H9 (cell line): ENCODE measurements around the gene CD28. TPM values are rescaled to one million over a fixed set of nuclear protein-coding genes. Genes with fewer than 3 reads are reported as not detected.

Source experiments
- DNase-seq: peaks from one replicate; pipeline ENCODE4 v3.0.0-alpha.2; 2017
- H2AFZ ChIP-seq: one replicate; pipeline ENCODE4 v1.6.1; 2013; ENCODE audit warnings: mild to moderate bottlenecking, low read length, control low read depth, moderate library complexity
- H2AK5ac ChIP-seq: 2 replicates; pipeline ENCODE4 v1.6.1; 2013; ENCODE audit warnings: low read length, control low read depth, mixed read lengths; ENCODE audit not compliant: insufficient read length
- H2BK120ac ChIP-seq: one replicate; pipeline ENCODE4 v1.6.1; 2013; ENCODE audit warnings: low read depth, mild to moderate bottlenecking, low read length, control low read depth, inconsistent platforms; ENCODE audit not compliant: poor library complexity, severe bottlenecking
- H2BK12ac ChIP-seq: 2 replicates; pipeline ENCODE4 v1.6.1; 2013; ENCODE audit warnings: low read length, control low read depth, mixed read lengths, low read depth; ENCODE audit not compliant: insufficient read length
- H2BK15ac ChIP-seq: 2 replicates; pipeline ENCODE4 v1.6.1; 2013; ENCODE audit warnings: low read depth, low read length, control low read depth
- H2BK20ac ChIP-seq: one replicate; pipeline ENCODE4 v1.6.1; 2013; ENCODE audit warnings: low read depth, mild to moderate bottlenecking, low read length, control low read depth, inconsistent platforms; ENCODE audit not compliant: poor library complexity, severe bottlenecking
- H2BK5ac ChIP-seq: 2 replicates; pipeline ENCODE4 v1.6.1; 2013; ENCODE audit warnings: low read length, control low read depth, mixed read lengths; ENCODE audit not compliant: insufficient read length
- H3K14ac ChIP-seq: 2 replicates; pipeline ENCODE4 v1.6.1; 2013; ENCODE audit warnings: low read length, control low read depth; ENCODE audit not compliant: insufficient read depth
- H3K18ac ChIP-seq: 2 replicates; pipeline ENCODE4 v1.6.1; 2013; ENCODE audit warnings: low read depth, mild to moderate bottlenecking, mixed read lengths, low read length, control low read depth; ENCODE audit not compliant: insufficient read length
- H3K23ac ChIP-seq: 2 replicates; pipeline ENCODE4 v1.6.1; 2013; ENCODE audit warnings: low read length, control low read depth, mixed read lengths, low read depth; ENCODE audit not compliant: insufficient read length
- H3K23me2 ChIP-seq: 2 replicates; pipeline ENCODE4 v1.6.1; 2013; ENCODE audit warnings: low read depth, mild to moderate bottlenecking, mixed read lengths, low read length, control low read depth; ENCODE audit not compliant: insufficient read length, poor library complexity, severe bottlenecking
- H3K27ac ChIP-seq: 2 replicates; pipeline ENCODE4 v1.5.1; 2013; ENCODE audit warnings: low read length, control low read depth, mixed read lengths, low read depth; ENCODE audit not compliant: insufficient read length
- H3K27me3 ChIP-seq: 2 replicates; pipeline ENCODE4 v1.6.1; 2013; ENCODE audit warnings: low read length, control low read depth, inconsistent platforms; ENCODE audit not compliant: insufficient read depth
- H3K4ac ChIP-seq: 2 replicates; pipeline ENCODE4 v1.6.1; 2013; ENCODE audit warnings: low read depth, mild to moderate bottlenecking, control low read depth, inconsistent platforms, low read length, moderate library complexity
- H3K4me1 ChIP-seq: 2 replicates; pipeline ENCODE4 v1.6.1; 2013; ENCODE audit warnings: low read length, control low read depth, inconsistent platforms; ENCODE audit not compliant: insufficient read depth
- H3K4me2 ChIP-seq: 2 replicates; pipeline ENCODE4 v1.6.1; 2013; ENCODE audit warnings: low read length, control low read depth, mixed read lengths; ENCODE audit not compliant: insufficient read length, insufficient read depth
- H3K56ac ChIP-seq: 2 replicates; pipeline ENCODE4 v1.6.1; 2013; ENCODE audit warnings: low read depth, mild to moderate bottlenecking, mixed read lengths, low read length, control low read depth; ENCODE audit not compliant: insufficient read length
- H3K79me1 ChIP-seq: 2 replicates; pipeline ENCODE4 v1.6.1; 2013; ENCODE audit warnings: low read depth, mild to moderate bottlenecking, moderate library complexity, low read length, control low read depth, inconsistent platforms; ENCODE audit not compliant: insufficient read depth, poor library complexity, severe bottlenecking
- H3K79me2 ChIP-seq: 2 replicates; pipeline ENCODE4 v1.6.1; 2013; ENCODE audit warnings: low read length, control low read depth, inconsistent platforms; ENCODE audit not compliant: insufficient read depth
- H3K9ac ChIP-seq: 2 replicates; pipeline ENCODE4 v1.6.1; 2013; ENCODE audit warnings: low read length, control low read depth, mixed read lengths; ENCODE audit not compliant: insufficient read length; ENCODE audit errors: extremely low read depth
- H3K9me3 ChIP-seq: one replicate; pipeline ENCODE4 v1.6.1; 2013; ENCODE audit warnings: low read depth, low read length, inconsistent platforms; ENCODE audit not compliant: control insufficient read depth
- H3T11ph ChIP-seq: one replicate; pipeline ENCODE4 v1.6.1; 2013; ENCODE audit warnings: mild to moderate bottlenecking, low read length, control low read depth, inconsistent platforms
- H4K20me1 ChIP-seq: one replicate; pipeline ENCODE4 v1.6.1; 2013; ENCODE audit not compliant: control insufficient read depth, insufficient read length, insufficient read depth
- H4K5ac ChIP-seq: 2 replicates; pipeline ENCODE4 v1.6.1; 2013; ENCODE audit warnings: low read depth, mild to moderate bottlenecking, mixed read lengths, low read length, control low read depth; ENCODE audit not compliant: insufficient read length
- H4K8ac ChIP-seq: replicated peaks from 2 replicates; pipeline ENCODE4 v1.6.1; 2013; ENCODE audit warnings: low read length, control low read depth, mixed read lengths, low read depth; ENCODE audit not compliant: insufficient read length
- H4K91ac ChIP-seq: 2 replicates; pipeline ENCODE4 v1.6.1; 2013; ENCODE audit warnings: low read depth, mild to moderate bottlenecking, moderate library complexity, mixed read lengths, low read length, control low read depth; ENCODE audit not compliant: insufficient read length
- H3K27ac Mint-ChIP-seq, 3 experiments: 2 replicates in 2 of 3; 3 replicates in 1 of 3; pipeline ENCODE4 v1.8.0; 2020 to 2021; ENCODE audit warnings: mixed read lengths in 3 of 3, mild to moderate bottlenecking in 1 of 3, moderate library complexity in 1 of 3
- H3K27me3 Mint-ChIP-seq: 2 replicates; pipeline ENCODE4 v1.8.0; 2021; ENCODE audit warnings: low read depth, mild to moderate bottlenecking, moderate library complexity, mixed read lengths
- H3K36me3 Mint-ChIP-seq, 3 experiments: 2 replicates in 2 of 3; 3 replicates in 1 of 3; pipeline ENCODE4 v1.8.0; 2020 to 2021; ENCODE audit warnings: low read depth in 3 of 3, mixed read lengths in 3 of 3; ENCODE audit not compliant: insufficient read depth in 1 of 3
- H3K4me1 Mint-ChIP-seq, 2 experiments: 2 replicates each; pipeline ENCODE4 v1.8.0; 2020; ENCODE audit warnings: mixed read lengths in 2 of 2
- H3K4me3 Mint-ChIP-seq, 2 experiments: 2 replicates in 1 of 2; 3 replicates in 1 of 2; pipeline ENCODE4 v1.8.0; 2020 to 2021; ENCODE audit warnings: mild to moderate bottlenecking in 2 of 2, mixed read lengths in 2 of 2, moderate library complexity in 1 of 2
- H3K9me3 Mint-ChIP-seq, 2 experiments: 2 replicates in 1 of 2; 3 replicates in 1 of 2; pipeline ENCODE4 v1.8.0; 2020; ENCODE audit warnings: mild to moderate bottlenecking in 2 of 2, mixed read lengths in 2 of 2, moderate library complexity in 1 of 2
- WGBS: extraction: QIAGEN DNeasy Blood & Tissue Kit; methylation state at CpG from one replicate; pipeline ENCODE4 v1.1.7; 2013; ENCODE audit warnings: missing lambda C conversion rate, low lambda C conversion rate, mixed read lengths; ENCODE audit not compliant: insufficient read length; ENCODE audit errors: extremely low coverage; 5-methylcytosine and 5-hydroxymethylcytosine counted together
- total RNA-seq: library from RNA; stranded (reverse); gene quantifications from 2 replicates; pipeline ENCODE4 v1.2.1, GENCODE V29; 2021
- TF ChIP-seq, protein P1 (sequence below): fragments of 200-600 bp; sonication (generic); conservative IDR thresholded peaks from 3 replicates; pipeline ENCODE4 v1.8.0; 2021; ENCODE audit warnings: antibody characterized with exemption, mild to moderate bottlenecking

CD28 gene
- total RNA-seq, 1 experiment from 2014 or later: not detected

DNA sequence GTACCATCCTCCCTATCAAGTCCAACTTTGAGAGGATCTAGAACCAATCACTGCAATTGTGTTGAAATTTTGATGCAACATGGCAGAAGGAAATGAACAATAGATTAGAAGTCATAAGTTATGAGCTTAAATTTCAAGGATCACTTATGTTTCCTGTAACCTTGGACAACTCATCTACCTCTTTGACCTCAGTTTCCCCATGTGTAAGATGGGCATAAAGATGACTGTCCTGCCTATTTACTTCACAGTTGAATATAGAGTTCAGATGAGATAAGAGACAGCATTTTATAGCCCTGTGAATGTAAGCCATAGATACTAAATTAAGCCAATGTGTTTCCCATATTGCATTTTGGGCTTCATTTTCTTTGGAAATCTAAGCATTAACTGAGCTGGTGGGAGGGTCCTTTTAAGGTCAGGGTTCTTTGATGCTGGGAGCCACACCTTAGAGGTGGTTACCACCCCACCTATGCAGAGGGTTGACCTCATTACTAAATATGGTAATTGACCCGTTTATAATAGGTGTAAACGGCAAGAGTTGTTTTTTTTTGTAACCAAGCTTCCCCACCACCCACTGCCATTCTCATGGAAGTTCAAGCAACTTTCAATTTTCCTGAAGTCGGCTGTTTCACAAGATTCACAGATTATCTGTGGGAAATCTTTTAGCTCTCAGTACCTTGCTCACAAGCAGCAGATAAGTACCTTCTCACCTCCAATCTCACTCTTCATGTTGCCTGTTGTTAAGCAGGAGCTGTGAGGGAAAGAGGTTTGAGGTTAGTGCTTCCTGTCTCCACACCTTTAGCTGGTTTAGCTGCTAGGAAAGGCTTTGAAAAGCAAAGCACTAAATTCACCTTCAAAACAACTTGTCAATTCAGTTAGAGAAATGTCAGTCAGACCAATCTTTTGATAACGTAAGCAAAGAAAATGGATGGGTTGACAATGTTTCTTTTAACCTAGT is 13.3 kb downstream of the CD28 start:
- Histone ChIP-seq H2BK20ac (no peak overlapping the region), H3K27ac (no peak overlapping the region), H4K91ac (no peak overlapping the region), H3K9me3 (no peaks in the 10 kb centered on the region), H3K79me1 (no peaks in the 10 kb centered on the region), H2BK15ac (no peak overlapping the region), H3K79me2 (no peaks in the 10 kb centered on the region), H4K5ac (no peak overlapping the region), H3K56ac (no peak overlapping the region), H2AK5ac (no peak overlapping the region), H3K23me2 (no peaks in the 10 kb centered on the region), H2AFZ (no peak overlapping the region), H3K9ac (no peak overlapping the region), H2BK12ac (no peak overlapping the region), H4K20me1 (no peaks in the 10 kb centered on the region), H2BK120ac (no peak overlapping the region), H3T11ph (no peak overlapping the region), H3K27me3 (no peaks in the 10 kb centered on the region), H3K14ac (no peak overlapping the region), H2BK5ac (no peak overlapping the region), H3K4me1 (peaks cover 10% of the 10 kb centered on the region; the same call in 1 of the 2 replicates), H3K18ac (no peak overlapping the region), H3K4me2 (no peak overlapping the region), H3K4ac (no peak overlapping the region), H3K23ac (no peak overlapping the region), H4K8ac (no peak overlapping the region)
- DNase-seq: no peak
- H3K4me3 Mint-ChIP-seq: no peak overlapping the region
- H3K27ac Mint-ChIP-seq: peak overlapping the region in 2 of 3 experiments; percentile 4 to 50; a peak in 2 of 7 replicates
- WGBS: no CpG with 5 or more reads among the region's 4 CpGs
- peaks cover 37 to 38% of the 10 kb centered on the region in 2 experiments for H3K4me1 Mint-ChIP-seq
- H3K36me3 Mint-ChIP-seq: peaks cover 0 to 12% (median 0%) of the 10 kb centered on the region in 3 experiments; a peak in 2 of 7 replicates
- no peaks in the 10 kb centered on the region for H3K9me3 Mint-ChIP-seq
- no peaks in the 10 kb centered on the region for H3K27me3 Mint-ChIP-seq
- TF ChIP-seq, protein P1, sequence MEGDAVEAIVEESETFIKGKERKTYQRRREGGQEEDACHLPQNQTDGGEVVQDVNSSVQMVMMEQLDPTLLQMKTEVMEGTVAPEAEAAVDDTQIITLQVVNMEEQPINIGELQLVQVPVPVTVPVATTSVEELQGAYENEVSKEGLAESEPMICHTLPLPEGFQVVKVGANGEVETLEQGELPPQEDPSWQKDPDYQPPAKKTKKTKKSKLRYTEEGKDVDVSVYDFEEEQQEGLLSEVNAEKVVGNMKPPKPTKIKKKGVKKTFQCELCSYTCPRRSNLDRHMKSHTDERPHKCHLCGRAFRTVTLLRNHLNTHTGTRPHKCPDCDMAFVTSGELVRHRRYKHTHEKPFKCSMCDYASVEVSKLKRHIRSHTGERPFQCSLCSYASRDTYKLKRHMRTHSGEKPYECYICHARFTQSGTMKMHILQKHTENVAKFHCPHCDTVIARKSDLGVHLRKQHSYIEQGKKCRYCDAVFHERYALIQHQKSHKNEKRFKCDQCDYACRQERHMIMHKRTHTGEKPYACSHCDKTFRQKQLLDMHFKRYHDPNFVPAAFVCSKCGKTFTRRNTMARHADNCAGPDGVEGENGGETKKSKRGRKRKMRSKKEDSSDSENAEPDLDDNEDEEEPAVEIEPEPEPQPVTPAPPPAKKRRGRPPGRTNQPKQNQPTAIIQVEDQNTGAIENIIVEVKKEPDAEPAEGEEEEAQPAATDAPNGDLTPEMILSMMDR: no peak
